IMR-90 (cell line): ENCODE measurements around the gene SBK2.

Experiments
- BHLHE40 ChIP-seq: fragments of 150-350 bp; IDR thresholded peaks from 2 replicates; pipeline ENCODE4 v1.6.1; 2016; ENCODE audit warnings: mild to moderate bottlenecking, low read depth, low read length
- CHD1 ChIP-seq: IDR thresholded peaks from 2 replicates; pipeline ENCODE4 v1.6.1; 2012; ENCODE audit warnings: low read depth, low read length, improper control_type of control experiment
- FOS ChIP-seq: fragments of 150-350 bp; IDR thresholded peaks from 2 replicates; pipeline ENCODE4 v1.6.1; 2016; ENCODE audit warnings: low read depth, low read length
- MAZ ChIP-seq: IDR thresholded peaks from 2 replicates; pipeline ENCODE4 v1.6.1; 2012; ENCODE audit warnings: low read depth, mild to moderate bottlenecking, low read length, improper control_type of control experiment, moderate library complexity, borderline replicate concordance
- MXI1 ChIP-seq: IDR thresholded peaks from 2 replicates; pipeline ENCODE4 v1.6.1; 2012; ENCODE audit warnings: low read depth, mild to moderate bottlenecking, low read length, moderate library complexity, borderline replicate concordance
- POLR2A ChIP-seq: IDR thresholded peaks from 2 replicates; pipeline ENCODE4 v1.6.1; 2012; ENCODE audit warnings: mild to moderate bottlenecking, low read depth, low read length
- RAD21 ChIP-seq: IDR thresholded peaks from 2 replicates; pipeline ENCODE4 v1.6.1; 2012; ENCODE audit warnings: low read length, improper control_type of control experiment
- RCOR1 ChIP-seq: IDR thresholded peaks from 2 replicates; pipeline ENCODE4 v1.6.1; 2012; ENCODE audit warnings: mild to moderate bottlenecking, low read length, improper control_type of control experiment; ENCODE audit not compliant: insufficient replicate concordance
- RFX5 ChIP-seq: IDR thresholded peaks from 2 replicates; pipeline ENCODE4 v1.8.0; 2012; ENCODE audit warnings: low read depth, mild to moderate bottlenecking, low read length, moderate library complexity
- SMC3 ChIP-seq: fragments of 150-350 bp; IDR thresholded peaks from 2 replicates; pipeline ENCODE4 v1.6.1; 2016; ENCODE audit warnings: low read depth, mild to moderate bottlenecking, antibody characterized with exemption, low read length, moderate library complexity
- TF ChIP-seq, protein P1 (sequence below): fragments of 150-350 bp; IDR thresholded peaks from 2 replicates; pipeline ENCODE4 v1.6.1; 2016; ENCODE audit warnings: low read depth, mild to moderate bottlenecking, low read length, moderate library complexity, borderline replicate concordance
- TF ChIP-seq, protein P2 (sequence below): conservative IDR thresholded peaks from 2 replicates; pipeline ENCODE4 v1.5.1; 2012; ENCODE audit warnings: mild to moderate bottlenecking, low read depth, low read length, improper control_type of control experiment
- TF ChIP-seq, protein P3 (sequence below): fragments of 150-350 bp; IDR thresholded peaks from 2 replicates; pipeline ENCODE4 v1.6.1; 2017; ENCODE audit warnings: mild to moderate bottlenecking, antibody characterized with exemption, low read length, low read depth

DNA sequence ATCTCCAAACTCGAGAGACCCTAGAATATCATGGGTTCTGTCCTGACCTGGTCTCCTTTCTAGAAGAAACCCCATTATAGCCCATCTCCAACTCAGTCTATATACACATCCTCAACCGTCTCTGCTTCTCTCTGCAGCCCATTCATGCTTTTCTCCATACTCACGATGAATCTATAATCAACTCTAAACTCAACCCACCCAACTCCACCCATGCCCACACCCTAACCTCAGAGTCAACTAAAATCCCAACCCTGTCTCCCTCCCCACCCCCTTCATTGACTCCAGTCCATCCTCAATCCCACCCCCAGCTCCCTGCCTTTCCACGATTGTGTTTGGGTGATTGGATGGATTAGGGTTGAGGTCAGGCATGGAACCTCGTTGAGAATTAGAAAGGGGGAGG lies 6.6 kb upstream of the SBK2 start:
- TF ChIP-seq, protein P1, sequence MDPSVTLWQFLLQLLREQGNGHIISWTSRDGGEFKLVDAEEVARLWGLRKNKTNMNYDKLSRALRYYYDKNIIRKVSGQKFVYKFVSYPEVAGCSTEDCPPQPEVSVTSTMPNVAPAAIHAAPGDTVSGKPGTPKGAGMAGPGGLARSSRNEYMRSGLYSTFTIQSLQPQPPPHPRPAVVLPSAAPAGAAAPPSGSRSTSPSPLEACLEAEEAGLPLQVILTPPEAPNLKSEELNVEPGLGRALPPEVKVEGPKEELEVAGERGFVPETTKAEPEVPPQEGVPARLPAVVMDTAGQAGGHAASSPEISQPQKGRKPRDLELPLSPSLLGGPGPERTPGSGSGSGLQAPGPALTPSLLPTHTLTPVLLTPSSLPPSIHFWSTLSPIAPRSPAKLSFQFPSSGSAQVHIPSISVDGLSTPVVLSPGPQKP: no peak
- TF ChIP-seq POLR2A: no peak
- TF ChIP-seq, protein P2, sequence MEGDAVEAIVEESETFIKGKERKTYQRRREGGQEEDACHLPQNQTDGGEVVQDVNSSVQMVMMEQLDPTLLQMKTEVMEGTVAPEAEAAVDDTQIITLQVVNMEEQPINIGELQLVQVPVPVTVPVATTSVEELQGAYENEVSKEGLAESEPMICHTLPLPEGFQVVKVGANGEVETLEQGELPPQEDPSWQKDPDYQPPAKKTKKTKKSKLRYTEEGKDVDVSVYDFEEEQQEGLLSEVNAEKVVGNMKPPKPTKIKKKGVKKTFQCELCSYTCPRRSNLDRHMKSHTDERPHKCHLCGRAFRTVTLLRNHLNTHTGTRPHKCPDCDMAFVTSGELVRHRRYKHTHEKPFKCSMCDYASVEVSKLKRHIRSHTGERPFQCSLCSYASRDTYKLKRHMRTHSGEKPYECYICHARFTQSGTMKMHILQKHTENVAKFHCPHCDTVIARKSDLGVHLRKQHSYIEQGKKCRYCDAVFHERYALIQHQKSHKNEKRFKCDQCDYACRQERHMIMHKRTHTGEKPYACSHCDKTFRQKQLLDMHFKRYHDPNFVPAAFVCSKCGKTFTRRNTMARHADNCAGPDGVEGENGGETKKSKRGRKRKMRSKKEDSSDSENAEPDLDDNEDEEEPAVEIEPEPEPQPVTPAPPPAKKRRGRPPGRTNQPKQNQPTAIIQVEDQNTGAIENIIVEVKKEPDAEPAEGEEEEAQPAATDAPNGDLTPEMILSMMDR: no peak
- TF ChIP-seq SMC3: no peak
- TF ChIP-seq RAD21: no peak
- no peak for TF ChIP-seq MAZ
- TF ChIP-seq CHD1: no peak
- no peak for TF ChIP-seq RCOR1
- TF ChIP-seq, protein P3, sequence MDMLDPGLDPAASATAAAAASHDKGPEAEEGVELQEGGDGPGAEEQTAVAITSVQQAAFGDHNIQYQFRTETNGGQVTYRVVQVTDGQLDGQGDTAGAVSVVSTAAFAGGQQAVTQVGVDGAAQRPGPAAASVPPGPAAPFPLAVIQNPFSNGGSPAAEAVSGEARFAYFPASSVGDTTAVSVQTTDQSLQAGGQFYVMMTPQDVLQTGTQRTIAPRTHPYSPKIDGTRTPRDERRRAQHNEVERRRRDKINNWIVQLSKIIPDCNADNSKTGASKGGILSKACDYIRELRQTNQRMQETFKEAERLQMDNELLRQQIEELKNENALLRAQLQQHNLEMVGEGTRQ: no peak
- no peak for TF ChIP-seq MXI1
- TF ChIP-seq BHLHE40: no peak
- no peak for TF ChIP-seq RFX5
- no peak for TF ChIP-seq FOS
